ENCODE data around the gene SNX12.
"Not testable (repeated sequence)": the region's sequence is repeated elsewhere in the genome, so short reads cannot be mapped to it uniquely, and the experiment has no call there.

SNX12 gene

GRCh38 chrX:71067089-71067488 is 1.0 kb downstream of the SNX12 start:
- no peak for ATAC-seq (replicated peaks)
- H3K4me3 Mint-ChIP-seq = peak overlapping the region; percentile 93 to 99
- H3K27me3 Mint-ChIP-seq = peaks cover 6 to 8% of the 10 kb centered on the region in 2 donors
- no peak overlapping the region for H3K27ac Mint-ChIP-seq
- no peak for DNase-seq
- H3K9me3 Mint-ChIP-seq = no peaks in the 10 kb centered on the region
- peaks cover 7 to 10% of the 10 kb centered on the region in 2 donors for H3K36me3 Mint-ChIP-seq
- peaks cover 7 to 18% of the 10 kb centered on the region in 2 donors for H3K4me1 Mint-ChIP-seq

GRCh38 chrX:71060127-71060526 is 8.0 kb downstream of the SNX12 start:
- peaks cover 11 to 23% of the 10 kb centered on the region in 2 donors for H3K4me1 Mint-ChIP-seq
- DNase-seq (no peak), ATAC-seq (replicated peaks) (no peak)
- no peaks in the 10 kb centered on the region for H3K9me3 Mint-ChIP-seq
- no peak overlapping the region for H3K27ac Mint-ChIP-seq
- no peak overlapping the region for H3K4me3 Mint-ChIP-seq
- no peaks in the 10 kb centered on the region for H3K27me3 Mint-ChIP-seq
- H3K36me3 Mint-ChIP-seq = peaks cover 15 to 30% of the 10 kb centered on the region in 2 donors

GRCh38 chrX:71057848-71058530 is 10.1 kb downstream of the SNX12 start:
- Mint-ChIP-seq H3K27ac (no peak overlapping the region), H3K9me3 (no peaks in the 10 kb centered on the region), H3K27me3 (no peaks in the 10 kb centered on the region), H3K36me3 (peaks cover 13 to 26% of the 10 kb centered on the region in 2 donors), H3K4me1 (peaks cover 9 to 15% of the 10 kb centered on the region in 2 donors), H3K4me3 (no peak overlapping the region)
- DNase-seq (no peak), ATAC-seq (replicated peaks) (no peak)

GRCh38 chrX:71056867-71057266 is 11.3 kb downstream of the SNX12 start:
- Mint-ChIP-seq H3K9me3 (no peaks in the 10 kb centered on the region), H3K4me1 (peaks cover 9 to 15% of the 10 kb centered on the region in 2 donors), H3K36me3 (peaks cover 8 to 21% of the 10 kb centered on the region in 2 donors), H3K27ac (no peak overlapping the region), H3K4me3 (no peak overlapping the region), H3K27me3 (no peaks in the 10 kb centered on the region)
- ATAC-seq (replicated peaks) (no peak), DNase-seq (no peak)

GRCh38 chrX:71053217-71053621 is 14.9 kb downstream of the SNX12 start:
- peaks cover 0 to 4% of the 10 kb centered on the region in 2 donors for H3K4me1 Mint-ChIP-seq
- H3K27me3 Mint-ChIP-seq = no peaks in the 10 kb centered on the region
- peak; percentile 49 to 85 for ATAC-seq (replicated peaks)
- peak overlapping the region; percentile 37 for H3K27ac Mint-ChIP-seq
- peak overlapping the region; percentile 32 to 64 for H3K4me3 Mint-ChIP-seq
- no peaks in the 10 kb centered on the region for H3K9me3 Mint-ChIP-seq
- peaks cover 0 to 6% of the 10 kb centered on the region in 2 donors for H3K36me3 Mint-ChIP-seq
- no peak for DNase-seq

- ATAC-seq (replicated peaks) (peak in 1 of 2 donors; percentile 38), DNase-seq (no peak)
- peak overlapping the region; percentile 37 for H3K27ac Mint-ChIP-seq
- H3K9me3 Mint-ChIP-seq = no peaks in the 10 kb centered on the region
- H3K27me3 Mint-ChIP-seq = no peaks in the 10 kb centered on the region
- H3K36me3 Mint-ChIP-seq = peaks cover 0 to 1% of the 10 kb centered on the region in 2 donors
- peak overlapping the region; percentile 32 to 64 for H3K4me3 Mint-ChIP-seq
- no peaks in the 10 kb centered on the region for H3K4me1 Mint-ChIP-seq
Observed at GRCh38 chrX:71052721-71053120, 15.4 kb downstream of the SNX12 start.

GRCh38 chrX:71047891-71048290 is 20.2 kb downstream of the SNX12 start:
- not testable (repeated sequence) for H3K36me3 Mint-ChIP-seq; ATAC-seq (replicated peaks); H3K27ac Mint-ChIP-seq; H3K4me3 Mint-ChIP-seq; H3K9me3 Mint-ChIP-seq; H3K4me1 Mint-ChIP-seq; DNase-seq; H3K27me3 Mint-ChIP-seq

GRCh38 chrX:71017396-71017939 is 50.7 kb downstream of the SNX12 start:
- H3K9me3 Mint-ChIP-seq = no peaks in the 10 kb centered on the region
- peaks cover 0 to 4% of the 10 kb centered on the region in 2 donors for H3K27me3 Mint-ChIP-seq
- H3K36me3 Mint-ChIP-seq = peaks cover 2 to 7% of the 10 kb centered on the region in 2 donors
- H3K4me1 Mint-ChIP-seq = no peaks in the 10 kb centered on the region
- DNase-seq = no peak
- H3K27ac Mint-ChIP-seq = no peak overlapping the region
- no peak for ATAC-seq (replicated peaks)
- H3K4me3 Mint-ChIP-seq = no peak overlapping the region

All from stimulated activated naive B cell treated with anti-CD40 and anti-IgM and Interleukin-4, amounts not matched to agents 10 μg/mL and 1 μg/mL and 100 μg/mL, for 72 hours (primary cell).